Loucy (cell line): ENCODE data around the gene CYGB.
"Not testable (repeated sequence)": the region's sequence is repeated elsewhere in the genome, so short reads cannot be mapped to it uniquely, and the experiment has no call there.

Experiments
- H2AFZ ChIP-seq: fragments of 200-600 bp; sonication (generic); 2 replicates; pipeline ENCODE4 v1.6.0; 2016; ENCODE audit warnings: antibody characterized with exemption, mild to moderate bottlenecking, low read length, moderate library complexity
- H3F3A ChIP-seq: fragments of 200-600 bp; 2 replicates; pipeline ENCODE4 v1.6.0; 2016; ENCODE audit warnings: antibody characterized with exemption, low read depth, mild to moderate bottlenecking
- H3K27me3 ChIP-seq: fragments of 200-600 bp; sonication (generic); 2 replicates; pipeline ENCODE4 v1.6.1; 2014; ENCODE audit warnings: low read length, mild to moderate bottlenecking; ENCODE audit not compliant: insufficient read depth, poor library complexity, severe bottlenecking
- H3K36me3 ChIP-seq: fragments of 200-600 bp; sonication (generic); 2 replicates; pipeline ENCODE4 v1.6.1; 2016; ENCODE audit warnings: low read length; ENCODE audit not compliant: insufficient read depth
- H3K4me1 ChIP-seq: fragments of 200-600 bp; sonication (generic); 2 replicates; pipeline ENCODE4 v1.5.1; 2014; ENCODE audit warnings: low read length, mild to moderate bottlenecking; ENCODE audit not compliant: insufficient read depth, poor library complexity, severe bottlenecking
- H3K4me2 ChIP-seq: fragments of 200-600 bp; sonication (generic); 2 replicates; pipeline ENCODE4 v1.6.0; 2014; ENCODE audit warnings: antibody characterized with exemption, low read length, low read depth, mild to moderate bottlenecking; ENCODE audit not compliant: poor library complexity, severe bottlenecking
- H3K4me3 ChIP-seq: fragments of 200-600 bp; sonication (generic); 2 replicates; pipeline ENCODE4 v1.5.1; 2014; ENCODE audit warnings: low read length, mild to moderate bottlenecking, mixed read lengths; ENCODE audit not compliant: poor library complexity, severe bottlenecking
- H3K79me2 ChIP-seq: fragments of 200-600 bp; sonication (generic); 2 replicates; pipeline ENCODE4 v1.6.1; 2014; ENCODE audit warnings: low read length; ENCODE audit not compliant: insufficient read depth
- H3K9ac ChIP-seq: fragments of 200-600 bp; sonication (generic); 2 replicates; pipeline ENCODE4 v1.6.0; 2014; ENCODE audit warnings: mild to moderate bottlenecking, low read depth, low read length, moderate library complexity; ENCODE audit not compliant: poor library complexity, severe bottlenecking
- H3K9me2 ChIP-seq: fragments of 200-600 bp; sonication (generic); replicated peaks from 2 replicates; pipeline ENCODE4 v1.6.1; 2016; ENCODE audit warnings: low read depth, low read length, mixed read lengths
- H3K9me3 ChIP-seq: fragments of 200-600 bp; sonication (generic); 2 replicates; pipeline ENCODE4 v1.6.1; 2014; ENCODE audit warnings: mild to moderate bottlenecking, antibody characterized with exemption, low read length, low read depth; ENCODE audit not compliant: insufficient read depth
- H4K20me1 ChIP-seq: fragments of 200-600 bp; sonication (generic); 2 replicates; pipeline ENCODE4 v1.6.0; 2014; ENCODE audit warnings: antibody characterized with exemption, low read length, mild to moderate bottlenecking; ENCODE audit not compliant: insufficient read depth, poor library complexity, severe bottlenecking
- CTCF ChIP-seq: fragments of 200-600 bp; sonication (generic); conservative IDR thresholded peaks from 2 replicates; pipeline ENCODE4 v1.5.1; 2014; ENCODE audit warnings: mild to moderate bottlenecking, antibody characterized with exemption, low read length
- EZH2phosphoT487 ChIP-seq: fragments of 200-600 bp; IDR thresholded peaks from 2 replicates; pipeline ENCODE4 v1.6.1; 2018; ENCODE audit warnings: antibody characterized with exemption, mild to moderate bottlenecking, moderate library complexity, borderline replicate concordance

CYGB gene

GRCh38 chr17:76534831-76535732 is 2.4 kb downstream of the CYGB start:
- no peak overlapping the region for H2AFZ ChIP-seq
- H3K4me1 ChIP-seq: peaks cover 32% of the 10 kb centered on the region
- H4K20me1 ChIP-seq: no peaks in the 10 kb centered on the region
- H3F3A ChIP-seq: no peaks in the 10 kb centered on the region
- H3K4me2 ChIP-seq: no peak overlapping the region
- H3K79me2 ChIP-seq: peaks cover 19% of the 10 kb centered on the region; the same call in 1 of the 2 replicates
- no peak for TF ChIP-seq EZH2phosphoT487
- TF ChIP-seq CTCF: no peak
- peak overlapping the region; percentile 30 for H3K9ac ChIP-seq
- H3K9me3 ChIP-seq: no peaks in the 10 kb centered on the region
- no peaks in the 10 kb centered on the region for H3K27me3 ChIP-seq
- no peaks in the 10 kb centered on the region for H3K36me3 ChIP-seq
- H3K9me2 ChIP-seq: no peaks in the 10 kb centered on the region
- H3K4me3 ChIP-seq: no peak overlapping the region

DNA sequence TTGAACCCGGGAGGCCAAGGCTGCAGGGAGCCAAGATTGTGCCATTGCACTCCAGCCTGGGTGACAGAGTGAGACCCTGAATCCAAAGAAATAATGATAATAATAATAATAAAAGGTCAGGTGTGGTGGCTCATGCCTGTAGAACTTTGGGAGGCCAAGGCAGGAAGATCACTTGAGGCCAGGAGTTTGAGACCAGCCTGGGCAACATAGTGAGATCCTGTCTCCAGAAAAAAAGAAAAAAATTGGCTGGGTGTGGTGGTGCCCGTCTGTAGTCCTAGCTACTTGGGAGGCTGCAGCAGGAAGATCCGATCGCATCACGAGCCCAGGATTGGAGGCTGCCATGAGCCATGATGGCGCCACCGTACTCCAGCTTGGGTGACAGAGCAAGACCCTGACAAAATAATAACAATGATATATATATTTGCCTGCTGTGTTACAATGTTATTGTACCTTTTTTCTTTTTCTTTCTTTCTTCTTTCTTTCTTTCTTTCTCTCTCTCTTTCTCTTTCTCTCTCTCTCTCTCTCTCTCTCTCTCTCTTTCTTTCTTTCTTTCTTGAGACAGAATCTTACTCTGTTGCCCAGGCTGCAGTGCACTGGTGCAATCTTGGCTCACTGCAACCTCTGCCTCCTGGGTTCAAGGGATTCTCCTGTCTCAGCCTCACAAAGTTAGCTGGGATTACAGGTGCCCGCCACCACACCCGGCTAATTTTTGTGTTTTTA is 3.7 kb downstream of the CYGB start:
- not testable (repeated sequence) for H4K20me1 ChIP-seq, H3K9ac ChIP-seq, H3F3A ChIP-seq, H2AFZ ChIP-seq, H3K4me3 ChIP-seq, H3K9me2 ChIP-seq, H3K36me3 ChIP-seq, H3K27me3 ChIP-seq, H3K9me3 ChIP-seq
- Histone ChIP-seq H3K79me2 (peaks cover 31% of the 10 kb centered on the region), H3K4me1 (peaks cover 42% of the 10 kb centered on the region), H3K4me2 (peak overlapping the region; percentile 8)

DNA sequence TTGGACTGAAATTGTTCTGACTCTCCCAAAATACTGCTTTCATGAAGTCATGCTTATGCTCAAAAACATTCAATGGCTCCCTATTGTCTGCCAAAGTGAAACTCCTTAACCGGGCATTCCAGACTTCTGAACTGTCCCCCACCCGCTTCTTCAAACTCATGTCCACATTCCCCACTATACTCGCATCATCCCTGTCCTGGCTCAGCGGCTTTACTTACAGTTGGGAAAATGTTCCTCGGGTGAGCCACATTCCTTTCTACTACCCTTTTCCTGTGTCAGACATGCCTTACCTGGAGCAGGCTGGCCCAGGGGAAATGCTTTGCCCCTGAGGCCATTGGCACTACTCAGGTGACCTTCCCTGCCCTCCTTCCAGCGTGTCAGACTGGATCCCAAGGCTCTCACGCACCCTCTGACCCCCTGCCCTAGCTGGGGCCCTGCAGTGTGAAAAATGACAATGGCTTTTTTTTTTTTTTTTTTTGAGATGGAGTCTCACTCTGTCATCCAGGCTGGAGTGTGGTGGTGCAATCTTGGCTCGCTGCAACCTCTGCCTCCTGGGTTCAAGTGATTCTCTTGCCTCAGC is 5.3 kb downstream of the CYGB start:
- H3K4me1 ChIP-seq: peaks cover 48% of the 10 kb centered on the region
- no peak overlapping the region for H3K9ac ChIP-seq
- peaks cover 4% of the 10 kb centered on the region; the same call in 1 of the 2 replicates for H3F3A ChIP-seq
- H3K79me2 ChIP-seq: peaks cover 36% of the 10 kb centered on the region
- TF ChIP-seq CTCF (no peak), EZH2phosphoT487 (no peak)
- H2AFZ ChIP-seq: no peak overlapping the region
- H3K27me3 ChIP-seq: no peaks in the 10 kb centered on the region
- no peaks in the 10 kb centered on the region for H3K9me2 ChIP-seq
- no peaks in the 10 kb centered on the region for H3K9me3 ChIP-seq
- no peaks in the 10 kb centered on the region for H4K20me1 ChIP-seq
- H3K4me3 ChIP-seq: no peak overlapping the region
- H3K4me2 ChIP-seq: no peak overlapping the region
- H3K36me3 ChIP-seq: no peaks in the 10 kb centered on the region
